Endothelial cell of umbilical vein (primary cell): ENCODE data around the gene CNGB1. TPM values are rescaled to one million over a fixed set of nuclear protein-coding genes. Genes with fewer than 3 reads are reported as not detected.

ENCODE experiments used
- BruUV-seq: library from RNA; stranded (reverse); fragments of 400-500 nt; replicated peaks from 2 replicates; lab custom pipeline; 2021; lab: Mats Ljungman, UMichigan
- CTCF ChIA-PET: fragments of 300-600, 350-600 bp; sonication (Branson Sonifier 250); formaldehyde crosslinking; loops from one replicate; lab custom pipeline; 2021; ENCODE audit warnings: antibody characterized with exemption, inconsistent platforms; lab: Charles Lee
- POLR2A ChIA-PET: fragments of 300-600, 350-600 bp; sonication (Branson Sonifier 250); formaldehyde crosslinking; loops from one replicate; lab custom pipeline; 2021; ENCODE audit warnings: antibody characterized with exemption, inconsistent platforms; lab: Charles Lee
- DNase-seq: peaks from one replicate; pipeline ENCODE4 v3.0.0-alpha.2; 2011; ENCODE audit warnings: low read depth, low spot score
- FAIRE-seq: peaks from 2 replicates; lab custom pipeline; 2011; peaks lifted over from hg19 to GRCh38; lab: Jason Lieb, UNC
- H2AFZ ChIP-seq: 2 replicates; pipeline ENCODE4 v1.6.0; 2012; ENCODE audit warnings: low read depth, low read length, control low read depth, inconsistent platforms
- H3K27ac ChIP-seq: 2 replicates; pipeline ENCODE4 v1.5.1; 2011; ENCODE audit warnings: low read depth, mild to moderate bottlenecking, control low read depth, low read length, moderate library complexity; ENCODE audit not compliant: insufficient read depth
- H3K27me3 ChIP-seq, 2 experiments: 2 replicates each; pipeline versions ENCODE4 v1.6.0 to v1.6.1; 2011; ENCODE audit warnings: low read length in 2 of 2, mixed read lengths in 1 of 2; ENCODE audit not compliant: control insufficient read depth in 2 of 2, insufficient read depth in 2 of 2
- H3K36me3 ChIP-seq, 2 experiments: 2 replicates in 1 of 2; 3 replicates in 1 of 2; pipeline ENCODE4 v1.5.1; 2011; ENCODE audit warnings: low read length in 2 of 2, mild to moderate bottlenecking in 1 of 2, moderate library complexity in 1 of 2; ENCODE audit not compliant: control insufficient read depth in 2 of 2, insufficient read depth in 2 of 2; ENCODE audit errors: extremely low read depth in 1 of 2
- H3K4me1 ChIP-seq: 3 replicates; pipeline ENCODE4 v1.5.1; 2011; ENCODE audit warnings: mild to moderate bottlenecking, low read length; ENCODE audit not compliant: control insufficient read depth, insufficient read depth; ENCODE audit errors: extremely low read depth
- H3K4me2 ChIP-seq: 2 replicates; pipeline ENCODE4 v1.6.1; 2011; ENCODE audit warnings: low read length, control low read depth, mixed read lengths; ENCODE audit not compliant: insufficient read depth
- H3K4me3 ChIP-seq, 3 experiments: fragments of 200-600 bp in 1 of 3; sonication (generic), shearing (Covaris generic) in 1 of 3; replicated peaks in 1 of 3; 2 replicates each; pipeline ENCODE4 v1.5.1; 2011 to 2016; ENCODE audit warnings: control low read depth in 3 of 3, low read length in 3 of 3, mild to moderate bottlenecking in 2 of 3, inconsistent platforms in 1 of 3, low read depth in 1 of 3, moderate library complexity in 1 of 3; ENCODE audit not compliant: insufficient read depth in 1 of 3
- H3K79me2 ChIP-seq: 2 replicates; pipeline ENCODE4 v1.6.0; 2012; ENCODE audit warnings: low read length, inconsistent platforms; ENCODE audit not compliant: control insufficient read depth, insufficient read depth
- H3K9ac ChIP-seq: replicated peaks from 2 replicates; pipeline ENCODE3; 2011; ENCODE audit warnings: low read length, control low read depth; ENCODE audit not compliant: insufficient read depth; ENCODE audit errors: extremely low read depth
- H3K9me1 ChIP-seq: replicated peaks from 3 replicates; pipeline ENCODE4 v1.6.0; 2011; ENCODE audit warnings: mild to moderate bottlenecking, low read length; ENCODE audit not compliant: control insufficient read depth, insufficient read depth; ENCODE audit errors: extremely low read depth
- H3K9me3 ChIP-seq: replicated peaks from 2 replicates; pipeline ENCODE4 v1.5.1; 2012; ENCODE audit warnings: low read length, inconsistent platforms; ENCODE audit not compliant: control insufficient read depth, insufficient read depth
- H4K20me1 ChIP-seq: replicated peaks from 2 replicates; pipeline ENCODE3; 2011; ENCODE audit warnings: mild to moderate bottlenecking, low read length; ENCODE audit not compliant: control insufficient read depth, insufficient read depth; ENCODE audit errors: extremely low read depth
- EZH2 ChIP-seq: IDR thresholded peaks from 2 replicates; pipeline ENCODE4 v1.6.1; 2012; ENCODE audit warnings: borderline replicate concordance, low read depth, mild to moderate bottlenecking, moderate library complexity, low read length, inconsistent platforms; ENCODE audit not compliant: severe bottlenecking
- GATA2 ChIP-seq: IDR thresholded peaks from 2 replicates; pipeline ENCODE4 v1.7.0; 2011; ENCODE audit warnings: low read depth, mild to moderate bottlenecking, moderate library complexity, mixed read lengths, low read length; ENCODE audit not compliant: insufficient read length, insufficient read depth
- JUN ChIP-seq: IDR thresholded peaks from 2 replicates; pipeline ENCODE4 v1.6.1; 2011; ENCODE audit warnings: borderline replicate concordance, low read depth; ENCODE audit not compliant: insufficient read length, insufficient read depth
- MYC ChIP-seq: IDR thresholded peaks from one replicate; pipeline ENCODE4 v1.6.1; 2011; ENCODE audit warnings: mild to moderate bottlenecking, low read depth, low read length
- POLR2A ChIP-seq: IDR thresholded peaks from 2 replicates; pipeline ENCODE4 v1.6.1; 2012; ENCODE audit warnings: low read depth, mild to moderate bottlenecking, control low read depth, low read length
- POLR2AphosphoS5 ChIP-seq: IDR thresholded peaks from 2 replicates; pipeline ENCODE4 v1.6.1; 2012; ENCODE audit warnings: low read depth, mild to moderate bottlenecking, control low read depth, low read length, moderate library complexity; ENCODE audit not compliant: insufficient read depth
- dilution Hi-C: fragments of 300-500 bp; cut with MboI; formaldehyde crosslinking; loops from one replicate; pipeline ENCODE4 v1.15.0; 2019; ENCODE audit warnings: low sequenced_read_pairs; ENCODE audit not compliant: extremely low pct_ligation_motif_present
- intact Hi-C: fragments of 100-400 bp; cut with micrococcal nuclease; formaldehyde crosslinking; loops from one replicate; pipeline ENCODE4 v1.10.0; 2022
- polyA plus RNA-seq, 4 experiments: library from polyadenylated mRNA; depleted of rRNA in 3 of 4; stranded (reverse) in 3 of 4; unstranded in 1 of 4; fragments of >200 nt; gene quantifications; 2 replicates each; pipeline versions ENCODE4 v1.2.1 to v1.2.3, GENCODE V29; 2011 to 2012; ENCODE audit warnings: missing spikeins in 1 of 4
- total RNA-seq: library from RNA; stranded (reverse); gene quantifications from 2 replicates; pipeline ENCODE4 v1.2.3, GENCODE V29; 2021
- TF ChIP-seq, protein P1 (sequence below): IDR thresholded peaks from 2 replicates; pipeline ENCODE4 v1.6.1; 2011; ENCODE audit not compliant: insufficient read depth, insufficient read length

Gene CNGB1
- total and polyA plus RNA-seq, 2 donors (not counting 3 experiments of a cell fraction or from before 2014, with no cell fraction given): not detected

DNA sequence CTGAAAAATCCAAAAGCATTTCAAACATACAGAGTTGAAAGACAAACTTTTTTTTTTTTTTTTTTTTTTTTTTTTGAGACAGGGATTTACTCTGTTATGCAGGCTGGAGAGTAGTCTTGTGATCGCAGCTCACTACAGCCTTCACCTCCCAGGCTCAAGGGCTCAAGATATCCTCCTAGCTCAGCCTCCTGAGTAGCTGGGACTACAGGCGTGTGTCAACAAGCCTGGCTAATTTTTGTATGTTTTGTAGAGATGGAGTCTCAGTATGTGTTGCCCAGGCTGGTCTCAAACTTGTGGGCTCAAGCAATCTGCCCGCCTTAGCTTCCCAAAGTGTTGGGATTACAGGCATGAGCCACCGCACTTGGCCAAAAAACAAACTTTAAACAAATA lies 104.4 kb downstream of the CNGB1 start:
- H3K36me3 ChIP-seq: no peaks in the 10 kb centered on the region
- no peaks in the 10 kb centered on the region for H3K79me2 ChIP-seq
- H4K20me1 ChIP-seq: no peaks in the 10 kb centered on the region
- H3K9me3 ChIP-seq: no peaks in the 10 kb centered on the region
- dilution Hi-C loops (no loop called here), intact Hi-C loops (no loop called here)
- FAIRE-seq (no peak), DNase-seq (no peak)
- no peak overlapping the region for H3K4me3 ChIP-seq
- TF ChIP-seq JUN (no peak), GATA2 (no peak), POLR2A (no peak), EZH2 (no peak), POLR2AphosphoS5 (no peak), MYC (no peak)
- TF ChIP-seq, protein P1, sequence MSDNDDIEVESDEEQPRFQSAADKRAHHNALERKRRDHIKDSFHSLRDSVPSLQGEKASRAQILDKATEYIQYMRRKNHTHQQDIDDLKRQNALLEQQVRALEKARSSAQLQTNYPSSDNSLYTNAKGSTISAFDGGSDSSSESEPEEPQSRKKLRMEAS: no peak
- no peak overlapping the region for H2AFZ ChIP-seq
- no peak overlapping the region for H3K27ac ChIP-seq
- no peak overlapping the region for H3K9ac ChIP-seq
- CTCF ChIA-PET: interaction anchor here (1.1 to 1.4 kb wide), 3 partner anchors 8 to 71 kb away, joined by 3 to 5 read pairs (median 5); no protein-coding TSS in a partner anchor
- H3K9me1 ChIP-seq: no peaks in the 10 kb centered on the region
- no peak overlapping the region for H3K4me2 ChIP-seq
- no TSS peak for BruUV-seq
- no peaks in the 10 kb centered on the region for H3K27me3 ChIP-seq
- H3K4me1 ChIP-seq: peaks cover 9% of the 10 kb centered on the region
- POLR2A ChIA-PET: no interaction called here
